GM10847 (cell line): ENCODE measurements around the gene EN1.

Source experiments
- POLR2A ChIP-seq: IDR thresholded peaks from 2 replicates; pipeline ENCODE4 v1.6.1; 2011; ENCODE audit not compliant: insufficient read length; ENCODE audit errors: extremely low read depth

Gene EN1

GRCh38 chr2:118838741-118839455 is 8.6 kb downstream of the EN1 start:
- no peak for TF ChIP-seq POLR2A

- TF ChIP-seq POLR2A = no peak
These were observed 9.8 kb downstream of the EN1 start for GRCh38 chr2:118837621-118838020.

GRCh38 chr2:118837067-118837466 is 10.4 kb downstream of the EN1 start:
- TF ChIP-seq POLR2A = no peak

- no peak for TF ChIP-seq POLR2A
These were observed 11.0 kb downstream of the EN1 start for GRCh38 chr2:118836411-118836930.

GRCh38 chr2:118835746-118836410 is 11.6 kb downstream of the EN1 start:
- no peak for TF ChIP-seq POLR2A

GRCh38 chr2:118834901-118835745 is 12.3 kb downstream of the EN1 start:
- no peak for TF ChIP-seq POLR2A

- TF ChIP-seq POLR2A = no peak
These were observed 13.0 kb downstream of the EN1 start for GRCh38 chr2:118834440-118834810.

GRCh38 chr2:118833716-118834439 is 13.6 kb downstream of the EN1 start:
- no peak for TF ChIP-seq POLR2A

GRCh38 chr2:118832791-118833715 is 14.4 kb downstream of the EN1 start:
- no peak for TF ChIP-seq POLR2A

GRCh38 chr2:118832071-118832790 is 15.2 kb downstream of the EN1 start:
- no peak for TF ChIP-seq POLR2A

GRCh38 chr2:118830881-118831280 is 16.6 kb downstream of the EN1 start:
- no peak for TF ChIP-seq POLR2A

GRCh38 chr2:118830118-118830517 is 17.3 kb downstream of the EN1 start:
- no peak for TF ChIP-seq POLR2A

GRCh38 chr2:118826093-118826492 is 21.4 kb downstream of the EN1 start:
- TF ChIP-seq POLR2A = no peak
